H9 (cell line): ENCODE measurements around the gene PTPRN2. TPM values are rescaled to one million over a fixed set of nuclear protein-coding genes. Genes with fewer than 3 reads are reported as not detected.

Experiments
- DNase-seq: peaks from one replicate; pipeline ENCODE4 v3.0.0-alpha.2; 2017
- H2AFZ ChIP-seq: one replicate; pipeline ENCODE4 v1.6.1; 2013; ENCODE audit warnings: mild to moderate bottlenecking, low read length, control low read depth, moderate library complexity
- H2AK5ac ChIP-seq: 2 replicates; pipeline ENCODE4 v1.6.1; 2013; ENCODE audit warnings: low read length, control low read depth, mixed read lengths; ENCODE audit not compliant: insufficient read length
- H2BK120ac ChIP-seq: one replicate; pipeline ENCODE4 v1.6.1; 2013; ENCODE audit warnings: low read depth, mild to moderate bottlenecking, low read length, control low read depth, inconsistent platforms; ENCODE audit not compliant: poor library complexity, severe bottlenecking
- H2BK12ac ChIP-seq: 2 replicates; pipeline ENCODE4 v1.6.1; 2013; ENCODE audit warnings: low read length, control low read depth, mixed read lengths, low read depth; ENCODE audit not compliant: insufficient read length
- H2BK15ac ChIP-seq: 2 replicates; pipeline ENCODE4 v1.6.1; 2013; ENCODE audit warnings: low read depth, low read length, control low read depth
- H2BK20ac ChIP-seq: one replicate; pipeline ENCODE4 v1.6.1; 2013; ENCODE audit warnings: low read depth, mild to moderate bottlenecking, low read length, control low read depth, inconsistent platforms; ENCODE audit not compliant: poor library complexity, severe bottlenecking
- H2BK5ac ChIP-seq: 2 replicates; pipeline ENCODE4 v1.6.1; 2013; ENCODE audit warnings: low read length, control low read depth, mixed read lengths; ENCODE audit not compliant: insufficient read length
- H3K14ac ChIP-seq: 2 replicates; pipeline ENCODE4 v1.6.1; 2013; ENCODE audit warnings: low read length, control low read depth; ENCODE audit not compliant: insufficient read depth
- H3K18ac ChIP-seq: 2 replicates; pipeline ENCODE4 v1.6.1; 2013; ENCODE audit warnings: low read depth, mild to moderate bottlenecking, mixed read lengths, low read length, control low read depth; ENCODE audit not compliant: insufficient read length
- H3K23ac ChIP-seq: 2 replicates; pipeline ENCODE4 v1.6.1; 2013; ENCODE audit warnings: low read length, control low read depth, mixed read lengths, low read depth; ENCODE audit not compliant: insufficient read length
- H3K23me2 ChIP-seq: 2 replicates; pipeline ENCODE4 v1.6.1; 2013; ENCODE audit warnings: low read depth, mild to moderate bottlenecking, mixed read lengths, low read length, control low read depth; ENCODE audit not compliant: insufficient read length, poor library complexity, severe bottlenecking
- H3K27ac ChIP-seq: 2 replicates; pipeline ENCODE4 v1.5.1; 2013; ENCODE audit warnings: low read length, control low read depth, mixed read lengths, low read depth; ENCODE audit not compliant: insufficient read length
- H3K27me3 ChIP-seq: 2 replicates; pipeline ENCODE4 v1.6.1; 2013; ENCODE audit warnings: low read length, control low read depth, inconsistent platforms; ENCODE audit not compliant: insufficient read depth
- H3K4ac ChIP-seq: 2 replicates; pipeline ENCODE4 v1.6.1; 2013; ENCODE audit warnings: low read depth, mild to moderate bottlenecking, control low read depth, inconsistent platforms, low read length, moderate library complexity
- H3K4me1 ChIP-seq: 2 replicates; pipeline ENCODE4 v1.6.1; 2013; ENCODE audit warnings: low read length, control low read depth, inconsistent platforms; ENCODE audit not compliant: insufficient read depth
- H3K4me2 ChIP-seq: 2 replicates; pipeline ENCODE4 v1.6.1; 2013; ENCODE audit warnings: low read length, control low read depth, mixed read lengths; ENCODE audit not compliant: insufficient read length, insufficient read depth
- H3K56ac ChIP-seq: 2 replicates; pipeline ENCODE4 v1.6.1; 2013; ENCODE audit warnings: low read depth, mild to moderate bottlenecking, mixed read lengths, low read length, control low read depth; ENCODE audit not compliant: insufficient read length
- H3K79me1 ChIP-seq: 2 replicates; pipeline ENCODE4 v1.6.1; 2013; ENCODE audit warnings: low read depth, mild to moderate bottlenecking, moderate library complexity, low read length, control low read depth, inconsistent platforms; ENCODE audit not compliant: insufficient read depth, poor library complexity, severe bottlenecking
- H3K79me2 ChIP-seq: 2 replicates; pipeline ENCODE4 v1.6.1; 2013; ENCODE audit warnings: low read length, control low read depth, inconsistent platforms; ENCODE audit not compliant: insufficient read depth
- H3K9ac ChIP-seq: 2 replicates; pipeline ENCODE4 v1.6.1; 2013; ENCODE audit warnings: low read length, control low read depth, mixed read lengths; ENCODE audit not compliant: insufficient read length; ENCODE audit errors: extremely low read depth
- H3K9me3 ChIP-seq: one replicate; pipeline ENCODE4 v1.6.1; 2013; ENCODE audit warnings: low read depth, low read length, inconsistent platforms; ENCODE audit not compliant: control insufficient read depth
- H3T11ph ChIP-seq: one replicate; pipeline ENCODE4 v1.6.1; 2013; ENCODE audit warnings: mild to moderate bottlenecking, low read length, control low read depth, inconsistent platforms
- H4K20me1 ChIP-seq: one replicate; pipeline ENCODE4 v1.6.1; 2013; ENCODE audit not compliant: control insufficient read depth, insufficient read length, insufficient read depth
- H4K5ac ChIP-seq: 2 replicates; pipeline ENCODE4 v1.6.1; 2013; ENCODE audit warnings: low read depth, mild to moderate bottlenecking, mixed read lengths, low read length, control low read depth; ENCODE audit not compliant: insufficient read length
- H4K8ac ChIP-seq: replicated peaks from 2 replicates; pipeline ENCODE4 v1.6.1; 2013; ENCODE audit warnings: low read length, control low read depth, mixed read lengths, low read depth; ENCODE audit not compliant: insufficient read length
- H4K91ac ChIP-seq: 2 replicates; pipeline ENCODE4 v1.6.1; 2013; ENCODE audit warnings: low read depth, mild to moderate bottlenecking, moderate library complexity, mixed read lengths, low read length, control low read depth; ENCODE audit not compliant: insufficient read length
- H3K27ac Mint-ChIP-seq, 3 experiments: 2 replicates in 2 of 3; 3 replicates in 1 of 3; pipeline ENCODE4 v1.8.0; 2020 to 2021; ENCODE audit warnings: mixed read lengths in 3 of 3, mild to moderate bottlenecking in 1 of 3, moderate library complexity in 1 of 3
- H3K27me3 Mint-ChIP-seq: 2 replicates; pipeline ENCODE4 v1.8.0; 2021; ENCODE audit warnings: low read depth, mild to moderate bottlenecking, moderate library complexity, mixed read lengths
- H3K36me3 Mint-ChIP-seq, 3 experiments: 2 replicates in 2 of 3; 3 replicates in 1 of 3; pipeline ENCODE4 v1.8.0; 2020 to 2021; ENCODE audit warnings: low read depth in 3 of 3, mixed read lengths in 3 of 3; ENCODE audit not compliant: insufficient read depth in 1 of 3
- H3K4me1 Mint-ChIP-seq, 2 experiments: 2 replicates each; pipeline ENCODE4 v1.8.0; 2020; ENCODE audit warnings: mixed read lengths in 2 of 2
- H3K4me3 Mint-ChIP-seq, 2 experiments: 2 replicates in 1 of 2; 3 replicates in 1 of 2; pipeline ENCODE4 v1.8.0; 2020 to 2021; ENCODE audit warnings: mild to moderate bottlenecking in 2 of 2, mixed read lengths in 2 of 2, moderate library complexity in 1 of 2
- H3K9me3 Mint-ChIP-seq, 2 experiments: 2 replicates in 1 of 2; 3 replicates in 1 of 2; pipeline ENCODE4 v1.8.0; 2020; ENCODE audit warnings: mild to moderate bottlenecking in 2 of 2, mixed read lengths in 2 of 2, moderate library complexity in 1 of 2
- CTCF ChIP-seq: fragments of 200-600 bp; sonication (generic); conservative IDR thresholded peaks from 3 replicates; pipeline ENCODE4 v1.8.0; 2021; ENCODE audit warnings: antibody characterized with exemption, mild to moderate bottlenecking
- WGBS: extraction: QIAGEN DNeasy Blood & Tissue Kit; methylation state at CpG from one replicate; pipeline ENCODE4 v1.1.7; 2013; ENCODE audit warnings: missing lambda C conversion rate, low lambda C conversion rate, mixed read lengths; ENCODE audit not compliant: insufficient read length; ENCODE audit errors: extremely low coverage; 5-methylcytosine and 5-hydroxymethylcytosine counted together
- total RNA-seq: library from RNA; stranded (reverse); gene quantifications from 2 replicates; pipeline ENCODE4 v1.2.1, GENCODE V29; 2021

PTPRN2 gene
- total RNA-seq, 1 experiment from 2014 or later: 5.2 TPM

DNA sequence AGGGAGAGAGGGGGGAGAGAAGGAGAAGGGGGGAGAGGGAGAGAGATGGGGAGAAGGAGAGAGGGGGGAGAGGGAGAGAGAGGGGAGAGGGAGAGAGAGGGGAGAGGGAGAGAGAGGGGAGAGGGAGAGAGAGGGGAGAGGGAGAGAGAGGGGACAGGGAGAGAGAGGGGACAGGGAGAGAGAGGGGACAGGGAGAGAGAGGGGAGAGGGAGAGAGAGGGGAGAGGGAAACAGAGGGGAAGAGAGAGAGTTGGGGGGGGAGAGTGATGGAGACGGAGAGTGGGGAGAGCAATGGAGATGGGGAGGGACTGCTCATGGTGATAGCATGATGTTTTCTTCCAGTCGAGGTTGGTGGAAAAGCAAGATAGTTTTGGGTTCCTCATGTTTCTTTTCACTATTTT, 1078.4 kb downstream of the PTPRN2 start:
- Histone ChIP-seq H3K9ac (no peak overlapping the region), H3T11ph (no peak overlapping the region), H2BK5ac (no peak overlapping the region), H3K4ac (no peak overlapping the region), H3K79me1 (no peaks in the 10 kb centered on the region), H4K91ac (no peak overlapping the region), H2AK5ac (no peak overlapping the region), H3K9me3 (no peaks in the 10 kb centered on the region), H4K20me1 (no peaks in the 10 kb centered on the region), H2BK15ac (no peak overlapping the region), H3K23me2 (no peaks in the 10 kb centered on the region), H3K56ac (no peak overlapping the region), H3K14ac (no peak overlapping the region), H4K5ac (no peak overlapping the region), H3K23ac (no peak overlapping the region), H3K79me2 (no peaks in the 10 kb centered on the region), H2BK120ac (no peak overlapping the region), H2BK20ac (no peak overlapping the region), H3K27me3 (peaks cover 2% of the 10 kb centered on the region; the same call in 1 of the 2 replicates), H2AFZ (no peak overlapping the region), H3K18ac (no peak overlapping the region), H3K4me2 (no peak overlapping the region), H3K4me1 (no peaks in the 10 kb centered on the region), H4K8ac (no peak overlapping the region), H3K27ac (no peak overlapping the region), H2BK12ac (no peak overlapping the region)
- no CpG with 5 or more reads among the region's 2 CpGs for WGBS
- H3K4me1 Mint-ChIP-seq: peaks cover 6 to 10% of the 10 kb centered on the region in 2 experiments; a peak in 3 of 4 replicates
- H3K27ac Mint-ChIP-seq: no peak overlapping the region
- no peak for DNase-seq
- H3K27me3 Mint-ChIP-seq: peaks cover 96% of the 10 kb centered on the region
- H3K4me3 Mint-ChIP-seq: peak overlapping the region in 1 of 2 experiments; percentile 29; a peak in 1 of 5 replicates
- peaks cover 0 to 12% (median 2%) of the 10 kb centered on the region in 3 experiments; a peak in 3 of 7 replicates for H3K36me3 Mint-ChIP-seq
- H3K9me3 Mint-ChIP-seq: peaks cover 26 to 30% of the 10 kb centered on the region in 2 experiments
- TF ChIP-seq CTCF: no peak
